K562 (cell line): ENCODE measurements around the gene F12. TPM values are rescaled to one million over a fixed set of nuclear protein-coding genes. Genes with fewer than 3 reads are reported as not detected.

ENCODE experiments used
- ATAC-seq: fragments of 200-7000 bp; cut with Tn5 transposase; 3 replicates; pipeline ENCODE4 v1.9.1; 2020; ENCODE audit warnings: moderate library complexity
- BruUV-seq: library from RNA; stranded (reverse); fragments of 400-500 nt; replicated peaks from 2 replicates; lab custom pipeline; 2021; lab: Mats Ljungman, UMichigan
- CTCF ChIA-PET: fragments of 300-600 bp; formaldehyde crosslinking; extraction: SDS; loops from one replicate; lab custom pipeline; 2021; ENCODE audit warnings: low intra/inter-chr PET ratio; lab: Yijun Ruan, JAX
- POLR2A ChIA-PET: fragments of 300-600, 350-650 bp; sonication (Branson Sonifier 250); formaldehyde crosslinking; extraction: SDS; loops from one replicate; lab custom pipeline; 2021; ENCODE audit warnings: antibody characterized with exemption, inconsistent platforms; lab: Yijun Ruan, JAX
- DNase-seq, 4 experiments: peaks; one replicate each; pipeline versions ENCODE4 v3.0.0 to v3.0.0-alpha.2; 2011 to 2018; ENCODE audit warnings: low spot score in 3 of 4, mixed read lengths in 3 of 4; ENCODE audit errors: extremely low read depth in 1 of 4
- FAIRE-seq: peaks from 2 replicates; lab custom pipeline; 2011; peaks lifted over from hg19 to GRCh38; lab: Jason Lieb, UNC
- H2AFZ ChIP-seq: 2 replicates; pipeline ENCODE4 v1.6.0; 2011; ENCODE audit warnings: low read depth, low read length, control low read depth, inconsistent platforms
- H3K27ac ChIP-seq: fragments of 200-600 bp; 3 replicates; pipeline ENCODE4 v1.8.0; 2011; ENCODE audit warnings: low read depth, mild to moderate bottlenecking, control low read depth, inconsistent platforms, low read length, moderate library complexity, mixed read lengths; ENCODE audit errors: extremely low read depth
- H3K27me3 ChIP-seq, 2 experiments: fragments of 300-600 bp in 1 of 2; 2 replicates in 1 of 2; 3 replicates in 1 of 2; pipeline versions ENCODE4 v1.6.0 to v1.8.0; 2011; ENCODE audit warnings: inconsistent platforms in 2 of 2, low read length in 2 of 2, mild to moderate bottlenecking in 1 of 2, mixed read lengths in 1 of 2, moderate library complexity in 1 of 2; ENCODE audit not compliant: control insufficient read depth in 2 of 2, insufficient read depth in 2 of 2
- H3K36me3 ChIP-seq: fragments of 300-600 bp; 3 replicates; pipeline ENCODE4 v1.8.0; 2011; ENCODE audit warnings: mild to moderate bottlenecking, low read length, inconsistent platforms; ENCODE audit not compliant: control insufficient read depth, insufficient read depth
- H3K4me1 ChIP-seq, 2 experiments: fragments of 200-600 bp in 1 of 2; replicated peaks in 1 of 2; 2 replicates in 1 of 2; 3 replicates in 1 of 2; pipeline versions ENCODE4 v1.5.1 to v1.8.0; 2011; ENCODE audit warnings: inconsistent platforms in 2 of 2, low read length in 2 of 2, mild to moderate bottlenecking in 1 of 2, mixed read lengths in 1 of 2, moderate library complexity in 1 of 2; ENCODE audit not compliant: control insufficient read depth in 2 of 2, insufficient read depth in 2 of 2
- H3K4me2 ChIP-seq: 2 replicates; pipeline ENCODE4 v1.6.1; 2011; ENCODE audit warnings: low read length, control low read depth, inconsistent platforms, mixed read lengths; ENCODE audit not compliant: insufficient read depth
- H3K4me3 ChIP-seq: fragments of 200-600 bp; sonication (generic), shearing (Covaris generic); 2 replicates; pipeline ENCODE4 v1.5.1; 2016; ENCODE audit warnings: control low read depth, inconsistent platforms
- H3K79me2 ChIP-seq: fragments of 200-600 bp; 3 replicates; pipeline ENCODE4 v1.8.0; 2011; ENCODE audit warnings: low read length, inconsistent platforms; ENCODE audit not compliant: control insufficient read depth, insufficient read depth
- H3K9ac ChIP-seq, 2 experiments: 2 replicates each; pipeline versions ENCODE4 v1.6.0 to v1.6.1; 2011; ENCODE audit warnings: low read depth in 2 of 2, low read length in 2 of 2, control low read depth in 1 of 2, inconsistent platforms in 1 of 2, mild to moderate bottlenecking in 1 of 2, mixed read lengths in 1 of 2; ENCODE audit not compliant: insufficient read depth in 1 of 2
- H3K9me1 ChIP-seq: one replicate; pipeline ENCODE4 v1.6.0; 2011; ENCODE audit warnings: inconsistent platforms, mild to moderate bottlenecking, low read length, moderate library complexity; ENCODE audit not compliant: control insufficient read depth, insufficient read depth
- H3K9me3 ChIP-seq: replicated peaks from 2 replicates; pipeline ENCODE4 v1.5.1; 2011; ENCODE audit warnings: low read depth, low read length, inconsistent platforms; ENCODE audit not compliant: control insufficient read depth, insufficient read depth
- H4K20me1 ChIP-seq: replicated peaks from 2 replicates; pipeline ENCODE4 v1.6.1; 2011; ENCODE audit warnings: low read length, inconsistent platforms, mixed read lengths; ENCODE audit not compliant: control insufficient read depth, insufficient read depth
- EHMT2 ChIP-seq: fragments of 450-650 bp; IDR thresholded peaks from 2 replicates; pipeline ENCODE4 v1.6.1; 2018; ENCODE audit warnings: antibody characterized with exemption
- ESRRA ChIP-seq: fragments of 450-650 bp; IDR thresholded peaks from 2 replicates; pipeline ENCODE4 v1.6.1; 2014; ENCODE audit warnings: low read depth, mild to moderate bottlenecking, moderate library complexity, borderline replicate concordance
- HNRNPLL ChIP-seq: fragments of 200-400 bp; formaldehyde crosslinking; IDR thresholded peaks from 2 replicates; pipeline ENCODE4 v1.6.1; 2017; ENCODE audit warnings: low read length, low read depth, mild to moderate bottlenecking; ENCODE audit not compliant: poor library complexity, severe bottlenecking
- KAT8 ChIP-seq: fragments of 450-650 bp; IDR thresholded peaks from 2 replicates; pipeline ENCODE4 v1.6.1; 2016; ENCODE audit warnings: low read depth, mild to moderate bottlenecking
- NR3C1 ChIP-seq: sonication (generic); formaldehyde crosslinking; IDR thresholded peaks from 2 replicates; pipeline ENCODE4 v1.8.1; 2022; ENCODE audit warnings: missing genetic modification reagents
- TBP ChIP-seq: optimal IDR thresholded peaks from 2 replicates; pipeline ENCODE3; 2011; ENCODE audit warnings: low read depth, low read length, improper control_type of control experiment
- ZNF311 ChIP-seq: fragments of 250-450 bp; sonication (Bioruptor Pico); IDR thresholded peaks from 2 replicates; pipeline ENCODE4 v1.4.0; 2020; ENCODE audit warnings: mild to moderate bottlenecking, moderate library complexity
- WGBS: fragments of 100-300 bp; shearing (Covaris generic); methylation state at CpG from one replicate; pipeline ENCODE4 v1.1.6; 2016; ENCODE audit warnings: low coverage, mixed read lengths; ENCODE audit not compliant: insufficient coverage; ENCODE audit errors: missing lambda C conversion rate; 5-methylcytosine and 5-hydroxymethylcytosine counted together
- in situ Hi-C: fragments of 300-500 bp; cut with MboI; formaldehyde crosslinking; loops from 4 replicates; pipeline ENCODE4 v1.15.0; 2018; ENCODE audit warnings: inconsistent platforms, mixed read lengths
- intact Hi-C: fragments of 100-400 bp; cut with micrococcal nuclease; formaldehyde crosslinking; loops from 2 replicates; pipeline ENCODE4 v1.14.2; 2022
- polyA plus RNA-seq, 8 experiments: library from polyadenylated mRNA; depleted of rRNA in 4 of 8; stranded (reverse) in 5 of 8; unstranded in 3 of 8; fragments of >200 nt; fragmentation: Nextera tagmentation in 2 of 8; fragmentation: Illumina TruSeq in 1 of 8; extraction: Ambion mirVana in 2 of 8; extraction: Trizol in 1 of 8; gene quantifications; 2 replicates each; pipeline versions ENCODE4 v1.2.1 to v1.2.3, GENCODE V29; 2011 to 2014; ENCODE audit warnings: inconsistent platforms in 1 of 8, missing spikeins in 1 of 8
- total RNA-seq, 7 experiments: library from RNA; depleted of rRNA in 6 of 7; stranded (reverse); fragments of >200 nt in 6 of 7; fragmentation: Illumina TruSeq in 2 of 7; extraction: Trizol in 2 of 7; gene quantifications; 2 replicates each; pipeline versions ENCODE4 v1.2.1 to v1.2.3, GENCODE V29; 2011 to 2021; ENCODE audit warnings: low replicate concordance in 1 of 7
- TF ChIP-seq, protein P1 (sequence below): fragments of 250-450 bp; sonication (Bioruptor Pico); IDR thresholded peaks from 2 replicates; pipeline ENCODE4 v1.4.0; 2020; ENCODE audit warnings: mild to moderate bottlenecking, moderate library complexity
- TF ChIP-seq, protein P2 (sequence below): sonication (generic); IDR thresholded peaks from 2 replicates; pipeline ENCODE4 v1.6.1; 2016
- TF ChIP-seq, protein P3 (sequence below): sonication (generic); formaldehyde crosslinking; IDR thresholded peaks from 2 replicates; pipeline ENCODE4 v1.8.0; 2022; ENCODE audit warnings: mild to moderate bottlenecking, missing genetic modification reagents
- TF ChIP-seq, protein P4 (sequence below): sonication (generic); formaldehyde crosslinking; IDR thresholded peaks from 2 replicates; pipeline ENCODE4 v1.8.1; 2023; ENCODE audit warnings: mild to moderate bottlenecking, missing genetic modification reagents
- TF ChIP-seq, protein P5 (sequence below): IDR thresholded peaks from 3 replicates; pipeline ENCODE4 v1.6.1; 2011; ENCODE audit warnings: borderline replicate concordance, mild to moderate bottlenecking; ENCODE audit not compliant: insufficient read length, insufficient read depth

The F12 gene
- total and polyA plus RNA-seq, 9 of the 15 experiments (the other 6 are each of a cell fraction or from before 2014, with no cell fraction given) = 0.59 to 18.3 (median 3.6) TPM

DNA sequence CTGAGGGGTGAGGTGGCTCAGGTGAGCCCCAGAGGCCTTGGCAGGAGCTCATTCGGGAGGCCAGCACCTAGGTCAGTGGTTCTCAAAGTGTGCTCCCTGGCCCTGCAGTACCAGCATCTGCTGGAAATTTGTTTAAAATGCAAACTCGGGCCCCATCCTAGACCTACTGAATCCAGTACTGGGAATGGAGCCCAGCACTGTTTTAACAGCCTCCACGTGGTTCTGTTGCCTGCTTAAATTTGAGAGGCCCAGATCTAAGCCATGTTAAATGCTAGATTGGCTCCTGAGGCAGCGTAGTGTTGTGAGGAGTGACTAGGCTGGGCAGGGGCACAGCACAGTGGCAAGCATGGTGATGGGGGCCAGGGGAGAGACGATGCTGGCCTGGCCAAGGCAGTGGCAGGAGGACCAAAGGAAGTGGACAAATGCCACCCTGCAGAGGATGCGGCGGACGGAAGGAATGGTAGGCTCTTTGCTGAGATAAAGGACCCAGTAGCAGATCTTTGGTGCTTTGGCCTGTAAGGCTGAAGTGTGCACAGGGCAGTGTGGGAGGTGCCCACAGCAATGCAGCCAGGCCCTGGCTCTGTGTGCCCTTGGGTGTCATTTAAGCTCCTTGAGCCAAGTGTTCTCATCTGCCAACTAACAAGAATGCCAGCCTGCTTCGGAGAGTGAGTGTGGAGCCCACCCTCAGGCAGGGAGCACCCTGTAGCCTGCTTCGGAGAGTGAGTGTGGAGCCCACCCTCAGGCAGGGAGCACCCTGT, 41.5 kb upstream of the F12 start:
- 65% methylated on average over 9 of the region's 10 CpGs for WGBS
- Histone ChIP-seq H3K4me1 (peaks cover 6 to 54% of the 10 kb centered on the region in 2 experiments; a peak in 4 of 5 replicates), H3K4me3 (no peak overlapping the region), H3K9me1 (no peaks in the 10 kb centered on the region), H3K9me3 (no peaks in the 10 kb centered on the region), H3K36me3 (no peaks in the 10 kb centered on the region), H3K27me3 (no peaks in the 10 kb centered on the region), H2AFZ (no peak overlapping the region), H3K4me2 (no peak overlapping the region), H4K20me1 (peaks cover 9% of the 10 kb centered on the region), H3K27ac (no peak overlapping the region), H3K9ac (no peak overlapping the region), H3K79me2 (peaks cover 6% of the 10 kb centered on the region; the same call in 2 of the 3 replicates)
- BruUV-seq = no TSS peak
- FAIRE-seq = no peak
- ChIA-PET POLR2A (interaction anchor here (0.5 to 11.8 kb wide), 9 partner anchors 8 to 50 kb away, joined by 3 to 210 read pairs (median 3); partner anchors contain the start of genes GRK6 and PDLIM7), CTCF (no interaction called here)
- in situ Hi-C loops = loop anchor here (10.0 kb wide), 1 partner anchor 336 kb away; no protein-coding TSS in a partner anchor
- intact Hi-C loops = no loop called here
- DNase-seq = no peak
- ATAC-seq = no peak
- TF ChIP-seq, protein P1, sequence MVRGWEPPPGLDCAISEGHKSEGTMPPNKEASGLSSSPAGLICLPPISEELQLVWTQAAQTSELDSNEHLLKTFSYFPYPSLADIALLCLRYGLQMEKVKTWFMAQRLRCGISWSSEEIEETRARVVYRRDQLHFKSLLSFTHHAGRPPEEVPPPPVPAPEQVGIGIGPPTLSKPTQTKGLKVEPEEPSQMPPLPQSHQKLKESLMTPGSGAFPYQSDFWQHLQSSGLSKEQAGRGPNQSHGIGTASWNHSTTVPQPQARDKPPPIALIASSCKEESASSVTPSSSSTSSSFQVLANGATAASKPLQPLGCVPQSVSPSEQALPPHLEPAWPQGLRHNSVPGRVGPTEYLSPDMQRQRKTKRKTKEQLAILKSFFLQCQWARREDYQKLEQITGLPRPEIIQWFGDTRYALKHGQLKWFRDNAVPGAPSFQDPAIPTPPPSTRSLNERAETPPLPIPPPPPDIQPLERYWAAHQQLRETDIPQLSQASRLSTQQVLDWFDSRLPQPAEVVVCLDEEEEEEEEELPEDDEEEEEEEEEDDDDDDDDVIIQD = no peak
- TF ChIP-seq, protein P2, sequence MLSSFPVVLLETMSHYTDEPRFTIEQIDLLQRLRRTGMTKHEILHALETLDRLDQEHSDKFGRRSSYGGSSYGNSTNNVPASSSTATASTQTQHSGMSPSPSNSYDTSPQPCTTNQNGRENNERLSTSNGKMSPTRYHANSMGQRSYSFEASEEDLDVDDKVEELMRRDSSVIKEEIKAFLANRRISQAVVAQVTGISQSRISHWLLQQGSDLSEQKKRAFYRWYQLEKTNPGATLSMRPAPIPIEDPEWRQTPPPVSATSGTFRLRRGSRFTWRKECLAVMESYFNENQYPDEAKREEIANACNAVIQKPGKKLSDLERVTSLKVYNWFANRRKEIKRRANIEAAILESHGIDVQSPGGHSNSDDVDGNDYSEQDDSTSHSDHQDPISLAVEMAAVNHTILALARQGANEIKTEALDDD = no peak
- no peak for TF ChIP-seq ESRRA
- TF ChIP-seq NR3C1 (CRISPR knock-in tag) = no peak
- TF ChIP-seq, protein P3, sequence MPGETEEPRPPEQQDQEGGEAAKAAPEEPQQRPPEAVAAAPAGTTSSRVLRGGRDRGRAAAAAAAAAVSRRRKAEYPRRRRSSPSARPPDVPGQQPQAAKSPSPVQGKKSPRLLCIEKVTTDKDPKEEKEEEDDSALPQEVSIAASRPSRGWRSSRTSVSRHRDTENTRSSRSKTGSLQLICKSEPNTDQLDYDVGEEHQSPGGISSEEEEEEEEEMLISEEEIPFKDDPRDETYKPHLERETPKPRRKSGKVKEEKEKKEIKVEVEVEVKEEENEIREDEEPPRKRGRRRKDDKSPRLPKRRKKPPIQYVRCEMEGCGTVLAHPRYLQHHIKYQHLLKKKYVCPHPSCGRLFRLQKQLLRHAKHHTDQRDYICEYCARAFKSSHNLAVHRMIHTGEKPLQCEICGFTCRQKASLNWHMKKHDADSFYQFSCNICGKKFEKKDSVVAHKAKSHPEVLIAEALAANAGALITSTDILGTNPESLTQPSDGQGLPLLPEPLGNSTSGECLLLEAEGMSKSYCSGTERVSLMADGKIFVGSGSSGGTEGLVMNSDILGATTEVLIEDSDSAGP (CRISPR knock-in tag) = no peak
- TF ChIP-seq ZNF311 (CRISPR knock-in tag) = no peak
- TF ChIP-seq KAT8 = no peak
- no peak for TF ChIP-seq EHMT2
- TF ChIP-seq TBP = no peak
- TF ChIP-seq, protein P4, sequence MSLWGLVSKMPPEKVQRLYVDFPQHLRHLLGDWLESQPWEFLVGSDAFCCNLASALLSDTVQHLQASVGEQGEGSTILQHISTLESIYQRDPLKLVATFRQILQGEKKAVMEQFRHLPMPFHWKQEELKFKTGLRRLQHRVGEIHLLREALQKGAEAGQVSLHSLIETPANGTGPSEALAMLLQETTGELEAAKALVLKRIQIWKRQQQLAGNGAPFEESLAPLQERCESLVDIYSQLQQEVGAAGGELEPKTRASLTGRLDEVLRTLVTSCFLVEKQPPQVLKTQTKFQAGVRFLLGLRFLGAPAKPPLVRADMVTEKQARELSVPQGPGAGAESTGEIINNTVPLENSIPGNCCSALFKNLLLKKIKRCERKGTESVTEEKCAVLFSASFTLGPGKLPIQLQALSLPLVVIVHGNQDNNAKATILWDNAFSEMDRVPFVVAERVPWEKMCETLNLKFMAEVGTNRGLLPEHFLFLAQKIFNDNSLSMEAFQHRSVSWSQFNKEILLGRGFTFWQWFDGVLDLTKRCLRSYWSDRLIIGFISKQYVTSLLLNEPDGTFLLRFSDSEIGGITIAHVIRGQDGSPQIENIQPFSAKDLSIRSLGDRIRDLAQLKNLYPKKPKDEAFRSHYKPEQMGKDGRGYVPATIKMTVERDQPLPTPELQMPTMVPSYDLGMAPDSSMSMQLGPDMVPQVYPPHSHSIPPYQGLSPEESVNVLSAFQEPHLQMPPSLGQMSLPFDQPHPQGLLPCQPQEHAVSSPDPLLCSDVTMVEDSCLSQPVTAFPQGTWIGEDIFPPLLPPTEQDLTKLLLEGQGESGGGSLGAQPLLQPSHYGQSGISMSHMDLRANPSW (CRISPR knock-in tag) = no peak
- TF ChIP-seq, protein P5, sequence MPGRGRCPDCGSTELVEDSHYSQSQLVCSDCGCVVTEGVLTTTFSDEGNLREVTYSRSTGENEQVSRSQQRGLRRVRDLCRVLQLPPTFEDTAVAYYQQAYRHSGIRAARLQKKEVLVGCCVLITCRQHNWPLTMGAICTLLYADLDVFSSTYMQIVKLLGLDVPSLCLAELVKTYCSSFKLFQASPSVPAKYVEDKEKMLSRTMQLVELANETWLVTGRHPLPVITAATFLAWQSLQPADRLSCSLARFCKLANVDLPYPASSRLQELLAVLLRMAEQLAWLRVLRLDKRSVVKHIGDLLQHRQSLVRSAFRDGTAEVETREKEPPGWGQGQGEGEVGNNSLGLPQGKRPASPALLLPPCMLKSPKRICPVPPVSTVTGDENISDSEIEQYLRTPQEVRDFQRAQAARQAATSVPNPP = no peak
- TF ChIP-seq HNRNPLL = no peak
